Liver (tissue), 3 donors: Measurements from ENCODE around the gene BNC2.

Source experiments
- GABPA ChIP-seq, 2 donors: IDR thresholded peaks in 1 of 2; conservative IDR thresholded peaks in 1 of 2; 2 replicates each; pipeline ENCODE4 v1.6.1; 2016; ENCODE audit warnings: antibody characterized with exemption in 2 of 2, mild to moderate bottlenecking in 1 of 2, moderate library complexity in 1 of 2
- RAD21 ChIP-seq, 2 donors: IDR thresholded peaks; 2 replicates each; pipeline ENCODE4 v1.6.1; 2016; ENCODE audit warnings: antibody characterized with exemption in 2 of 2, mild to moderate bottlenecking in 2 of 2
- YY1 ChIP-seq: IDR thresholded peaks from 2 replicates; pipeline ENCODE4 v1.6.1; 2016; ENCODE audit warnings: antibody characterized with exemption, mild to moderate bottlenecking
- TF ChIP-seq, protein P1 (sequence below): IDR thresholded peaks from 2 replicates; pipeline ENCODE4 v1.6.1; 2016; ENCODE audit warnings: antibody characterized with exemption
- TF ChIP-seq, protein P2 (sequence below): IDR thresholded peaks from 2 replicates; pipeline ENCODE4 v1.6.1; 2016; ENCODE audit warnings: antibody characterized with exemption, mild to moderate bottlenecking
- TF ChIP-seq, protein P3 (sequence below): fragments of 150-350 bp; IDR thresholded peaks from 2 replicates; pipeline ENCODE4 v1.5.1; 2017; ENCODE audit warnings: improper control_type of control experiment, low read depth, low read length; ENCODE audit not compliant: missing input control
- donor health status: healthy.
- donor health status: healthy.

DNA sequence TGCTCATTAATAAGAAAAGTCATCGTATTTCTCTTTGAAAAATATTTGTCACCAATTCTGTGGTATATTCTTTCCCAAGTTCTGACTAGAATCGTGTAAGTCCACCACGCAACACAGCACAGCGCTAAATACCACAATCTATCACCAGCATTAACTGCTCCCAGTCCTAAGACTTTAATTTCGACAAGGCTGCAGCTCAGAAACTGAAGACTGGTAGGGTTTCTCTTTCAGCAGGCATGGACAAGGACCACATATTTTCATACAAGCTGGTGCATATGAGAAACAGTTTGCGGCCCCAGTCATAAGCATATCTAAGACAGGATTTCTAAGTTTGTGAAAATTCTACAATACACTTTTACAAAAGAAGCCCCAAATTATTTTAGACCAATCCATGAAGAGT, 24.1 kb downstream of the BNC2 start:
- TF ChIP-seq YY1 (no peak), RAD21 (IDR thresholded peaks at IDR 0.05) (no peak), GABPA (IDR thresholded peaks at IDR 0.05 in 1 of 2, conservative IDR thresholded peaks at IDR 0.05 in 1 of 2) (no peak)
- TF ChIP-seq, protein P1, sequence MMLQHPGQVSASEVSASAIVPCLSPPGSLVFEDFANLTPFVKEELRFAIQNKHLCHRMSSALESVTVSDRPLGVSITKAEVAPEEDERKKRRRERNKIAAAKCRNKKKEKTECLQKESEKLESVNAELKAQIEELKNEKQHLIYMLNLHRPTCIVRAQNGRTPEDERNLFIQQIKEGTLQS: no peak
- TF ChIP-seq, protein P2, sequence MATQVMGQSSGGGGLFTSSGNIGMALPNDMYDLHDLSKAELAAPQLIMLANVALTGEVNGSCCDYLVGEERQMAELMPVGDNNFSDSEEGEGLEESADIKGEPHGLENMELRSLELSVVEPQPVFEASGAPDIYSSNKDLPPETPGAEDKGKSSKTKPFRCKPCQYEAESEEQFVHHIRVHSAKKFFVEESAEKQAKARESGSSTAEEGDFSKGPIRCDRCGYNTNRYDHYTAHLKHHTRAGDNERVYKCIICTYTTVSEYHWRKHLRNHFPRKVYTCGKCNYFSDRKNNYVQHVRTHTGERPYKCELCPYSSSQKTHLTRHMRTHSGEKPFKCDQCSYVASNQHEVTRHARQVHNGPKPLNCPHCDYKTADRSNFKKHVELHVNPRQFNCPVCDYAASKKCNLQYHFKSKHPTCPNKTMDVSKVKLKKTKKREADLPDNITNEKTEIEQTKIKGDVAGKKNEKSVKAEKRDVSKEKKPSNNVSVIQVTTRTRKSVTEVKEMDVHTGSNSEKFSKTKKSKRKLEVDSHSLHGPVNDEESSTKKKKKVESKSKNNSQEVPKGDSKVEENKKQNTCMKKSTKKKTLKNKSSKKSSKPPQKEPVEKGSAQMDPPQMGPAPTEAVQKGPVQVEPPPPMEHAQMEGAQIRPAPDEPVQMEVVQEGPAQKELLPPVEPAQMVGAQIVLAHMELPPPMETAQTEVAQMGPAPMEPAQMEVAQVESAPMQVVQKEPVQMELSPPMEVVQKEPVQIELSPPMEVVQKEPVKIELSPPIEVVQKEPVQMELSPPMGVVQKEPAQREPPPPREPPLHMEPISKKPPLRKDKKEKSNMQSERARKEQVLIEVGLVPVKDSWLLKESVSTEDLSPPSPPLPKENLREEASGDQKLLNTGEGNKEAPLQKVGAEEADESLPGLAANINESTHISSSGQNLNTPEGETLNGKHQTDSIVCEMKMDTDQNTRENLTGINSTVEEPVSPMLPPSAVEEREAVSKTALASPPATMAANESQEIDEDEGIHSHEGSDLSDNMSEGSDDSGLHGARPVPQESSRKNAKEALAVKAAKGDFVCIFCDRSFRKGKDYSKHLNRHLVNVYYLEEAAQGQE: no peak
- TF ChIP-seq, protein P3, sequence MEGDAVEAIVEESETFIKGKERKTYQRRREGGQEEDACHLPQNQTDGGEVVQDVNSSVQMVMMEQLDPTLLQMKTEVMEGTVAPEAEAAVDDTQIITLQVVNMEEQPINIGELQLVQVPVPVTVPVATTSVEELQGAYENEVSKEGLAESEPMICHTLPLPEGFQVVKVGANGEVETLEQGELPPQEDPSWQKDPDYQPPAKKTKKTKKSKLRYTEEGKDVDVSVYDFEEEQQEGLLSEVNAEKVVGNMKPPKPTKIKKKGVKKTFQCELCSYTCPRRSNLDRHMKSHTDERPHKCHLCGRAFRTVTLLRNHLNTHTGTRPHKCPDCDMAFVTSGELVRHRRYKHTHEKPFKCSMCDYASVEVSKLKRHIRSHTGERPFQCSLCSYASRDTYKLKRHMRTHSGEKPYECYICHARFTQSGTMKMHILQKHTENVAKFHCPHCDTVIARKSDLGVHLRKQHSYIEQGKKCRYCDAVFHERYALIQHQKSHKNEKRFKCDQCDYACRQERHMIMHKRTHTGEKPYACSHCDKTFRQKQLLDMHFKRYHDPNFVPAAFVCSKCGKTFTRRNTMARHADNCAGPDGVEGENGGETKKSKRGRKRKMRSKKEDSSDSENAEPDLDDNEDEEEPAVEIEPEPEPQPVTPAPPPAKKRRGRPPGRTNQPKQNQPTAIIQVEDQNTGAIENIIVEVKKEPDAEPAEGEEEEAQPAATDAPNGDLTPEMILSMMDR: no peak
